Ascending aorta (tissue), 2 donors: Measurements from ENCODE around the gene PRRT4. TPM values are rescaled to one million over a fixed set of nuclear protein-coding genes. Genes with fewer than 3 reads are reported as not detected.

Experiments used
- DNase-seq, 2 donors: peaks; one replicate each; pipeline ENCODE4 v3.0.0-alpha.2; 2019; ENCODE audit warnings: low spot score in 2 of 2
- H3K27ac ChIP-seq, 2 donors: fragments of 200-600 bp; sonication (generic); one replicate each; pipeline ENCODE4 v1.5.1; 2016 to 2017; ENCODE audit warnings: mild to moderate bottlenecking in 1 of 2
- H3K27me3 ChIP-seq: fragments of 200-600 bp; sonication (generic); one replicate; pipeline ENCODE4 v1.5.1; 2017
- H3K36me3 ChIP-seq, 2 donors: fragments of 200-600 bp; sonication (generic); one replicate each; pipeline ENCODE4 v1.5.1; 2016
- H3K4me1 ChIP-seq, 2 donors: fragments of 200-600 bp; sonication (generic); one replicate each; pipeline ENCODE4 v1.5.1; 2016 to 2017; ENCODE audit warnings: mild to moderate bottlenecking in 1 of 2
- H3K4me3 ChIP-seq, 2 donors: fragments of 200-600 bp; sonication (generic); one replicate each; pipeline ENCODE4 v1.5.1; 2016 to 2017; ENCODE audit warnings: mild to moderate bottlenecking in 1 of 2
- H3K9me3 ChIP-seq, 2 donors: fragments of 200-600 bp; sonication (generic); one replicate each; pipeline ENCODE4 v1.5.1; 2016
- intact Hi-C: fragments of 100-400 bp; cut with DNase I; formaldehyde crosslinking; loops from one replicate; pipeline ENCODE4 v1.15.1; 2023
- total RNA-seq: library from RNA; depleted of rRNA; stranded (reverse); fragments of >200 nt; gene quantifications from one replicate; pipeline ENCODE4 v1.1.0, GENCODE V29; 2016
- TF ChIP-seq, protein P1 (sequence below), 3 experiments: fragments of 200-600 bp in 2 of 3; fragments of 450-650 bp in 1 of 3; sonication (generic) in 2 of 3; IDR thresholded peaks; one replicate each; pipeline ENCODE4 v1.5.1; 2016 to 2019; ENCODE audit warnings: antibody characterized with exemption in 3 of 3, mild to moderate bottlenecking in 1 of 3, moderate library complexity in 1 of 3

The PRRT4 gene
- total RNA-seq, 1 donor from 2014 or later = 7.6 TPM

DNA sequence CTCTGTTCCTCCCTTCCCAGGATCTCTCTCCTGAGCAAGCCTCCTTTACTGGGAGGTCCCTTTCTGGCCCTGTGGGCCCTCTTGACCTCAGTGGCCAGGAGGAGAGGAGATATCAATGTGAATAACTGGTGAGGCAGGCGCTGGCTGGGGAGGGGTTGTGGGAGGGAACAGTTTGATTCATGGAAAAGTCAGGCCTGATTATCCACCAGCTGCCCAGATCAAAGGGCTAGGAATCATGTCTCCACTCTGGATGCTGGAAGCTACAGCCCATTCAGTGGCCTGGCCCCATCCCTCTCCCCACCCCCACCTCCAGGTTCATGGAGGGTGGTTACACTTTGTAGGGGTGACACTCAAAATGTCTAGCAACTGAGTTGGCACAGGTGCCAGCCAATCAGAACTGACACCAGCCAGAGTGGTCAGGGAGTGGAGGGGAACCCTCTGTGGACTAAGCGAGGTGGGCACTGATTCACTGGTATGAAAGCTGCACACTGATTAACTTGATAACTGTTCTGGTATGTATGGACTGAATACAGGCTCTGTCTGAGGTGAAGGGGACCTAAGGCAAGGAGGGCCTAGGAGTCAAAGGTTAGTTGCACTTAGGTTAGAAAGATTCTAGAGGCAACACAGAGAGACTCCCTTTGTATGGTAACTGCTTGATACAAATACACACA, 4.8 kb downstream of the PRRT4 start:
- Histone ChIP-seq H3K27ac (no peak overlapping the region), H3K9me3 (no peaks in the 10 kb centered on the region), H3K36me3 (no peaks in the 10 kb centered on the region), H3K4me1 (peaks cover 4 to 14% of the 10 kb centered on the region in 2 donors), H3K27me3 (no peaks in the 10 kb centered on the region), H3K4me3 (no peak overlapping the region)
- TF ChIP-seq, protein P1, sequence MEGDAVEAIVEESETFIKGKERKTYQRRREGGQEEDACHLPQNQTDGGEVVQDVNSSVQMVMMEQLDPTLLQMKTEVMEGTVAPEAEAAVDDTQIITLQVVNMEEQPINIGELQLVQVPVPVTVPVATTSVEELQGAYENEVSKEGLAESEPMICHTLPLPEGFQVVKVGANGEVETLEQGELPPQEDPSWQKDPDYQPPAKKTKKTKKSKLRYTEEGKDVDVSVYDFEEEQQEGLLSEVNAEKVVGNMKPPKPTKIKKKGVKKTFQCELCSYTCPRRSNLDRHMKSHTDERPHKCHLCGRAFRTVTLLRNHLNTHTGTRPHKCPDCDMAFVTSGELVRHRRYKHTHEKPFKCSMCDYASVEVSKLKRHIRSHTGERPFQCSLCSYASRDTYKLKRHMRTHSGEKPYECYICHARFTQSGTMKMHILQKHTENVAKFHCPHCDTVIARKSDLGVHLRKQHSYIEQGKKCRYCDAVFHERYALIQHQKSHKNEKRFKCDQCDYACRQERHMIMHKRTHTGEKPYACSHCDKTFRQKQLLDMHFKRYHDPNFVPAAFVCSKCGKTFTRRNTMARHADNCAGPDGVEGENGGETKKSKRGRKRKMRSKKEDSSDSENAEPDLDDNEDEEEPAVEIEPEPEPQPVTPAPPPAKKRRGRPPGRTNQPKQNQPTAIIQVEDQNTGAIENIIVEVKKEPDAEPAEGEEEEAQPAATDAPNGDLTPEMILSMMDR (IDR thresholded peaks at IDR 0.05) = no peak
- intact Hi-C loops = no loop called here
- DNase-seq = no peak

GRCh38 chr7:128353610-128354009, 7.9 kb downstream of the PRRT4 start:
- no peaks in the 10 kb centered on the region for H3K27me3 ChIP-seq
- no peaks in the 10 kb centered on the region for H3K36me3 ChIP-seq
- TF ChIP-seq, protein P1 (IDR thresholded peaks at IDR 0.05) = no peak
- DNase-seq = no peak
- no peak overlapping the region for H3K4me3 ChIP-seq
- H3K9me3 ChIP-seq = no peaks in the 10 kb centered on the region
- intact Hi-C loops = no loop called here
- no peak overlapping the region for H3K27ac ChIP-seq
- peaks cover 9 to 10% of the 10 kb centered on the region in 2 donors for H3K4me1 ChIP-seq

DNA sequence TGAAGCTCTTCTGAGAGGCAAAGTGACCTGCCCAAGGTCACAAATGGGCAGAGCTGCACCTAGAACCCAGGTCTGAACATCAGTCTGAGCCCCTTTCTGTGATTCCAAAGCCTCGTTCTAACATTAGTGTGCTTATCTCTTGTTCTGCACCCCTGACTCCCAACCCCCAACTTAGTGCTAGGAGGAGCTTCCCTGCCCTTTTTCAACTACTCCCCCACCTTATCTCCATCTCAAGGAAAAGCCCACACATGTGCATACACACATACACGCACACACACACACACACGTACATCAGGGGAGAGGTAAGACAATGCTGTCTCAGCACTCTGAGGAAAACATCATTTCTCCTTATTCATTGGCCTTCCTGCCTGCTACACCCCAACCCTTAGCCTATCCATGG, 8.3 kb downstream of the PRRT4 start:
- Histone ChIP-seq H3K27ac (no peak overlapping the region), H3K27me3 (no peaks in the 10 kb centered on the region), H3K4me3 (no peak overlapping the region), H3K9me3 (no peaks in the 10 kb centered on the region), H3K4me1 (peaks cover 9 to 10% of the 10 kb centered on the region in 2 donors), H3K36me3 (no peaks in the 10 kb centered on the region)
- DNase-seq = no peak
- TF ChIP-seq, protein P1 (IDR thresholded peaks at IDR 0.05) = no peak
- intact Hi-C loops = no loop called here

GRCh38 chr7:128352636-128353035, 8.9 kb downstream of the PRRT4 start:
- peak overlapping the region; percentile 51 to 68 for H3K4me3 ChIP-seq
- no peak for DNase-seq
- intact Hi-C loops = loop anchor here (1.0 kb wide), 1 partner anchor 35 kb away; no protein-coding TSS in a partner anchor
- peaks cover 9 to 10% of the 10 kb centered on the region in 2 donors for H3K4me1 ChIP-seq
- no peaks in the 10 kb centered on the region for H3K9me3 ChIP-seq
- no peak overlapping the region for H3K27ac ChIP-seq
- TF ChIP-seq, protein P1 (IDR thresholded peaks at IDR 0.05) = no peak
- H3K27me3 ChIP-seq = no peaks in the 10 kb centered on the region
- H3K36me3 ChIP-seq = no peaks in the 10 kb centered on the region

- Histone ChIP-seq H3K4me1 (peaks cover 9 to 10% of the 10 kb centered on the region in 2 donors), H3K9me3 (no peaks in the 10 kb centered on the region), H3K27ac (no peak overlapping the region), H3K36me3 (no peaks in the 10 kb centered on the region), H3K27me3 (no peaks in the 10 kb centered on the region), H3K4me3 (peak overlapping the region; percentile 51 to 68)
- peak in 1 of 2 donors; percentile 73 for DNase-seq
- TF ChIP-seq, protein P1 (IDR thresholded peaks at IDR 0.05) = peak; percentile 61 to 70 (median 69)
- intact Hi-C loops = loop anchor here (1.0 kb wide), 1 partner anchor 35 kb away; no protein-coding TSS in a partner anchor
Observed at GRCh38 chr7:128352153-128352537, 9.3 kb downstream of the PRRT4 start.
